Fibroblast of lung (primary cell): ENCODE results near the gene FAM78A. TPM values are rescaled to one million over a fixed set of nuclear protein-coding genes. Genes with fewer than 3 reads are reported as not detected.

ENCODE experiments used
- DNase-seq, 2 donors: peaks; one replicate each; pipeline versions ENCODE4 v3.0.0 to v3.0.0-alpha.2; 2010; ENCODE audit warnings: low read depth in 2 of 2
- H2AFZ ChIP-seq: 2 replicates; pipeline ENCODE4 v1.5.1; 2012; ENCODE audit warnings: low read length, control low read depth, inconsistent platforms
- H3K27ac ChIP-seq: 2 replicates; pipeline ENCODE4 v1.5.1; 2011; ENCODE audit warnings: low read length, control low read depth; ENCODE audit not compliant: insufficient read depth
- H3K27me3 ChIP-seq: 2 replicates; pipeline ENCODE4 v1.5.1; 2011; ENCODE audit warnings: mild to moderate bottlenecking, low read length; ENCODE audit not compliant: control insufficient read depth, insufficient read depth
- H3K36me3 ChIP-seq: 2 replicates; pipeline ENCODE4 v1.5.1; 2011; ENCODE audit warnings: low read length; ENCODE audit not compliant: control insufficient read depth, insufficient read depth
- H3K4me1 ChIP-seq: 2 replicates; pipeline ENCODE4 v1.5.1; 2011; ENCODE audit warnings: low read length; ENCODE audit not compliant: control insufficient read depth, insufficient read depth; ENCODE audit errors: extremely low read depth
- H3K4me2 ChIP-seq: 2 replicates; pipeline ENCODE4 v1.5.1; 2011; ENCODE audit warnings: low read length, control low read depth; ENCODE audit not compliant: insufficient read depth; ENCODE audit errors: extremely low read depth
- H3K4me3 ChIP-seq, 4 experiments: fragments of 200-600 bp in 1 of 4; sonication (generic) in 1 of 4; replicated peaks in 1 of 4; 2 replicates each; pipeline ENCODE4 v1.5.1; 2011 to 2016; ENCODE audit warnings: low read length in 4 of 4, low read depth in 3 of 4, mild to moderate bottlenecking in 3 of 4, control low read depth in 2 of 4, inconsistent platforms in 1 of 4, mixed read lengths in 1 of 4; ENCODE audit not compliant: insufficient read depth in 1 of 4; ENCODE audit errors: control extremely low read depth in 1 of 4
- H3K79me2 ChIP-seq: 2 replicates; pipeline ENCODE4 v1.5.1; 2012; ENCODE audit warnings: mild to moderate bottlenecking, low read length, inconsistent platforms; ENCODE audit not compliant: control insufficient read depth, insufficient read depth
- H3K9ac ChIP-seq: 2 replicates; pipeline ENCODE4 v1.5.1; 2011; ENCODE audit warnings: mild to moderate bottlenecking, low read length, control low read depth; ENCODE audit not compliant: insufficient read depth
- H3K9me3 ChIP-seq: 2 replicates; pipeline ENCODE4 v1.5.1; 2012; ENCODE audit warnings: low read depth, low read length; ENCODE audit not compliant: control insufficient read depth, insufficient read depth
- H4K20me1 ChIP-seq: 2 replicates; pipeline ENCODE4 v1.5.1; 2011; ENCODE audit warnings: low read length; ENCODE audit not compliant: control insufficient read depth, insufficient read depth; ENCODE audit errors: extremely low read depth
- EZH2 ChIP-seq: IDR thresholded peaks from 2 replicates; pipeline ENCODE4 v1.5.1; 2012; ENCODE audit warnings: low read length, control low read depth, mild to moderate bottlenecking; ENCODE audit errors: missing control alignments
- polyA plus RNA-seq, 2 donors: library from polyadenylated mRNA; depleted of rRNA in 1 of 2; stranded (reverse) in 1 of 2; unstranded in 1 of 2; fragments of >200 nt; gene quantifications; 2 replicates each; pipeline ENCODE4 v1.2.1, GENCODE V29; 2011 to 2012; ENCODE audit warnings: missing spikeins in 1 of 2
- total RNA-seq: library from RNA; depleted of rRNA; stranded (reverse); fragments of >200 nt; gene quantifications from 2 replicates; pipeline ENCODE4 v1.2.1, GENCODE V29; 2014
- TF ChIP-seq, protein P1 (sequence below), 2 donors: IDR thresholded peaks in 1 of 2; conservative IDR thresholded peaks in 1 of 2; 1 replicate in 1 of 2; 2 replicates in 1 of 2; pipeline ENCODE4 v1.5.1; 2011 to 2012; ENCODE audit warnings: low read length in 2 of 2, control low read depth in 1 of 2, inconsistent platforms in 1 of 2, low read depth in 1 of 2, mild to moderate bottlenecking in 1 of 2

Gene FAM78A
- total and polyA plus RNA-seq, 2 donors (not counting 1 experiment from before 2014, with no cell fraction given) = 0.26 to 0.33 TPM

DNA sequence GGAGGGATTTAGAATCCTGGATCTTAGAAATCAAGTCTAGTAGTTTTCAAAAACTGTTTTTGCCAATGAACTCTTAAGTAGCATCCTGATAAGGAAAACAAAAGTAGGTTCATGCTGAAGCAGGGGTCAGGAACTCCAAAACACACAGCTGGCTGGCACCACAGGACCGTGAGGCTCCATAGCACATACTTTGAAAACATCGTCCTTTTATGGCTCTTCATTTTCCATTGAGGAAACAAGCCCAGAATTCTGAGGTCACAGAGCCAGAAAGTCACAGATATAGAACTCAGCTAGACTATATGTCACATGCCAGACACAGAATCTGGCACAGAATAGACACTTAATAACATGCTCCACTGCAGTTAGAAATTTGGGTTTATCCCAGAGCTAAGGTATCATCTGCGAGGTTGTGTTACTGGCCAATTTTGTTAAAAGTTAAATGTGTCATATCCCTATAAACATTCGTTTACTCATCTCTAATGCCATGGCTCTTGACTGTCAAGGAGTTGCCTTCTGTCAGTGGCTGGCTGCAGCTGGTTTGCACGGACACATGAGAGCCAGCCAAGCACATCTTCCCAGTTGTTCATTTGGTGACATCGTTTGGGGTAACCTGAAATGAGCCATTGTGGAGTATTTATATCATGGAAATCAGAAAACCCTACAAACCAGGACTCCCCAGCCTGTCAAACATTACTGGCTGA, 58.8 kb downstream of the FAM78A start:
- Histone ChIP-seq H3K4me3 (no peak overlapping the region), H3K4me1 (no peaks in the 10 kb centered on the region), H3K9ac (no peak overlapping the region), H3K27me3 (no peaks in the 10 kb centered on the region), H3K36me3 (no peaks in the 10 kb centered on the region), H4K20me1 (no peaks in the 10 kb centered on the region), H3K4me2 (no peak overlapping the region), H3K27ac (no peak overlapping the region), H3K79me2 (no peaks in the 10 kb centered on the region), H2AFZ (no peak overlapping the region), H3K9me3 (no peaks in the 10 kb centered on the region)
- TF ChIP-seq, protein P1, sequence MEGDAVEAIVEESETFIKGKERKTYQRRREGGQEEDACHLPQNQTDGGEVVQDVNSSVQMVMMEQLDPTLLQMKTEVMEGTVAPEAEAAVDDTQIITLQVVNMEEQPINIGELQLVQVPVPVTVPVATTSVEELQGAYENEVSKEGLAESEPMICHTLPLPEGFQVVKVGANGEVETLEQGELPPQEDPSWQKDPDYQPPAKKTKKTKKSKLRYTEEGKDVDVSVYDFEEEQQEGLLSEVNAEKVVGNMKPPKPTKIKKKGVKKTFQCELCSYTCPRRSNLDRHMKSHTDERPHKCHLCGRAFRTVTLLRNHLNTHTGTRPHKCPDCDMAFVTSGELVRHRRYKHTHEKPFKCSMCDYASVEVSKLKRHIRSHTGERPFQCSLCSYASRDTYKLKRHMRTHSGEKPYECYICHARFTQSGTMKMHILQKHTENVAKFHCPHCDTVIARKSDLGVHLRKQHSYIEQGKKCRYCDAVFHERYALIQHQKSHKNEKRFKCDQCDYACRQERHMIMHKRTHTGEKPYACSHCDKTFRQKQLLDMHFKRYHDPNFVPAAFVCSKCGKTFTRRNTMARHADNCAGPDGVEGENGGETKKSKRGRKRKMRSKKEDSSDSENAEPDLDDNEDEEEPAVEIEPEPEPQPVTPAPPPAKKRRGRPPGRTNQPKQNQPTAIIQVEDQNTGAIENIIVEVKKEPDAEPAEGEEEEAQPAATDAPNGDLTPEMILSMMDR (conservative IDR thresholded peaks at IDR 0.05 in 1 of 2, IDR thresholded peaks at IDR 0.05 in 1 of 2; ENCODE audit: low read depth in 1 of 2, low read length in 2 of 2) = no peak
- no peak for TF ChIP-seq EZH2
- no peak for DNase-seq

DNA sequence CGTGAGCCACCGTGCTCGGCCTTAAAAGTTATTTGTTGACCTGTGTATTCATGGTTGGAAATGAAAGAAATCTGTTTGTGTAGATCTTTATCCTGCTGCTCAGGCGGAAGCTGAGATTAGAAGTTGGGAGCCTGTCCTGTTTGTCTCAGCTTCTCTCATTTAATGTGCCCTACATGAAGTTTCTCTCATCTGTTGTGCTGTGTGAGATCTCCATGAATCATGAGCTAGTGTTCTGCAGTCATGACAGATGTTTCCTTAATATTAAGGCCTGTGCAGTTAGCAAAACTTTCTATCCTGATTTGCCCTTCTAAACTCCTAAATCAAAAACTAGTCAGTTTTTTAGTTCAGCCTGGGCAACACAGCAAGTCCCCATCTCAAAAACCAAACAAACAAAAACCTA, 59.5 kb downstream of the FAM78A start:
- TF ChIP-seq, protein P1 (conservative IDR thresholded peaks at IDR 0.05 in 1 of 2, IDR thresholded peaks at IDR 0.05 in 1 of 2; ENCODE audit: low read depth in 1 of 2, low read length in 2 of 2) = no peak
- TF ChIP-seq EZH2 = no peak
- no peak for DNase-seq

DNA sequence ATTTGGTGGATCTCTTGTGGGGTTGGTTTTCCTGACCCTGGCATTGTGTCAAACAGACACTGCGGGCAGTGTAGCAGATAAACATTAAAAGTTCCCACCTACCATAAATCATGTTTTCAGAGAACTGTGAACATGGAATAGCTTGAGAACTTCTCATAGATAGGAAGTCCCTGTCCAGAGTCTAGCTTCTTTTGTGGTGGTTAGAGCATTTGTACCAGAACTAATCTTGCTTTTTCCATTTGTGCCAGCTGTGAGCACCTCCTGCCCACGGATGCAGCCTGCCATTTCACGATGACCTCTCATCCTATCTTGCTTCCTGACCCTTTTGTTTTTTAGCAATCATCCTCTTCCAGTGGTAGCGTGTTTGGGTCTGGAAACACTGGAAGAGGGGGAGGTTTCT, 61.4 kb downstream of the FAM78A start:
- H3K4me3 ChIP-seq = no peak overlapping the region
- H3K27ac ChIP-seq = no peak overlapping the region
- no peaks in the 10 kb centered on the region for H3K27me3 ChIP-seq
- TF ChIP-seq, protein P1 (conservative IDR thresholded peaks at IDR 0.05 in 1 of 2, IDR thresholded peaks at IDR 0.05 in 1 of 2; ENCODE audit: low read depth in 1 of 2, low read length in 2 of 2) = no peak
- no peak for TF ChIP-seq EZH2
- DNase-seq = peak in 1 of 2 donors; percentile 10
- H4K20me1 ChIP-seq = no peaks in the 10 kb centered on the region
- no peaks in the 10 kb centered on the region for H3K9me3 ChIP-seq
- no peaks in the 10 kb centered on the region for H3K36me3 ChIP-seq
- no peak overlapping the region for H3K4me2 ChIP-seq
- H2AFZ ChIP-seq = no peak overlapping the region
- no peaks in the 10 kb centered on the region for H3K4me1 ChIP-seq
- H3K79me2 ChIP-seq = no peaks in the 10 kb centered on the region
- no peak overlapping the region for H3K9ac ChIP-seq

More for the DNA sequence above, 59.5 kb downstream of the FAM78A start:
- no peak overlapping the region for H3K9ac ChIP-seq
- no peaks in the 10 kb centered on the region for H3K36me3 ChIP-seq
- H4K20me1 ChIP-seq = no peaks in the 10 kb centered on the region
- no peaks in the 10 kb centered on the region for H3K9me3 ChIP-seq
- H3K4me3 ChIP-seq = no peak overlapping the region
- H3K4me1 ChIP-seq = no peaks in the 10 kb centered on the region
- H3K27me3 ChIP-seq = no peaks in the 10 kb centered on the region
- no peak overlapping the region for H3K4me2 ChIP-seq
- no peak overlapping the region for H3K27ac ChIP-seq
- no peak overlapping the region for H2AFZ ChIP-seq
- H3K79me2 ChIP-seq = no peaks in the 10 kb centered on the region
